Measurements from ENCODE around the gene NXPH2. TPM values are rescaled to one million over a fixed set of nuclear protein-coding genes. Genes with fewer than 3 reads are reported as not detected.
A peak's percentile ranks its signal among the peaks of the same experiment; 100 is the strongest.

The NXPH2 gene
- total RNA-seq, 1 donor from 2014 or later, result 0.12 TPM

- no peak overlapping the region for H3K4me3 ChIP-seq (ENCODE audit: low read depth, low read length)
- DNase-seq (ENCODE audit: low read depth), result no peak
- TF ChIP-seq, protein P1, sequence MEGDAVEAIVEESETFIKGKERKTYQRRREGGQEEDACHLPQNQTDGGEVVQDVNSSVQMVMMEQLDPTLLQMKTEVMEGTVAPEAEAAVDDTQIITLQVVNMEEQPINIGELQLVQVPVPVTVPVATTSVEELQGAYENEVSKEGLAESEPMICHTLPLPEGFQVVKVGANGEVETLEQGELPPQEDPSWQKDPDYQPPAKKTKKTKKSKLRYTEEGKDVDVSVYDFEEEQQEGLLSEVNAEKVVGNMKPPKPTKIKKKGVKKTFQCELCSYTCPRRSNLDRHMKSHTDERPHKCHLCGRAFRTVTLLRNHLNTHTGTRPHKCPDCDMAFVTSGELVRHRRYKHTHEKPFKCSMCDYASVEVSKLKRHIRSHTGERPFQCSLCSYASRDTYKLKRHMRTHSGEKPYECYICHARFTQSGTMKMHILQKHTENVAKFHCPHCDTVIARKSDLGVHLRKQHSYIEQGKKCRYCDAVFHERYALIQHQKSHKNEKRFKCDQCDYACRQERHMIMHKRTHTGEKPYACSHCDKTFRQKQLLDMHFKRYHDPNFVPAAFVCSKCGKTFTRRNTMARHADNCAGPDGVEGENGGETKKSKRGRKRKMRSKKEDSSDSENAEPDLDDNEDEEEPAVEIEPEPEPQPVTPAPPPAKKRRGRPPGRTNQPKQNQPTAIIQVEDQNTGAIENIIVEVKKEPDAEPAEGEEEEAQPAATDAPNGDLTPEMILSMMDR (conservative IDR thresholded peaks at IDR 0.05; ENCODE audit: low read depth, low read length), result no peak
These were observed 55.9 kb downstream of the NXPH2 start for GRCh38 chr2:138724327-138724726.

- TF ChIP-seq, protein P1 (conservative IDR thresholded peaks at IDR 0.05; ENCODE audit: low read depth, low read length), result no peak
- no peak overlapping the region for H3K4me3 ChIP-seq (ENCODE audit: low read depth, low read length)
- no peak for DNase-seq (ENCODE audit: low read depth)
These were observed 56.8 kb downstream of the NXPH2 start for GRCh38 chr2:138723196-138723987.

DNA sequence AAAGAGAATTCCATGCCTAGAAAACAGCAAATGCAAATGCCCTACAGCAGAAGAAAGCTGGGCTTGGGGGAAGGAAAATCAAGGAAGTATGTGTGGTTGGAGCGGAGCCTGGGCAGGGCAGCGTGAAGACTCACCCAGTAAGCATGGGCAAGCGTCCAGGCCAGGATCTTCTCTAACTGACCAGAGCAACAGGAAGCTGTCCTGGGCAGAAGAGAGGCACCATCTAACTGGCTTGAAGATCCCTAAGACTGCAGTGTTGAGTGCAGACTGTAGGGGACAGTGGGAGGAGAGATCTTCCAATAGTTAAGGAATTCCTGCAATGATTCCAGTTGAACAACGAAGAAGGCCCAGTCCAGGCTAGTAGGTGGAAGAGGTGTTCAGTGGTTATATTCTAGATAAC is 57.9 kb downstream of the NXPH2 start:
- TF ChIP-seq, protein P1 (conservative IDR thresholded peaks at IDR 0.05; ENCODE audit: low read depth, low read length), result peak; percentile 23
- no peak for DNase-seq (ENCODE audit: low read depth)
- no peak overlapping the region for H3K4me3 ChIP-seq (ENCODE audit: low read depth, low read length)

GRCh38 chr2:138720035-138720838 is 60.0 kb downstream of the NXPH2 start:
- TF ChIP-seq, protein P1 (conservative IDR thresholded peaks at IDR 0.05; ENCODE audit: low read depth, low read length), result no peak
- no peak overlapping the region for H3K4me3 ChIP-seq (ENCODE audit: low read depth, low read length)
- DNase-seq (ENCODE audit: low read depth), result no peak

DNA sequence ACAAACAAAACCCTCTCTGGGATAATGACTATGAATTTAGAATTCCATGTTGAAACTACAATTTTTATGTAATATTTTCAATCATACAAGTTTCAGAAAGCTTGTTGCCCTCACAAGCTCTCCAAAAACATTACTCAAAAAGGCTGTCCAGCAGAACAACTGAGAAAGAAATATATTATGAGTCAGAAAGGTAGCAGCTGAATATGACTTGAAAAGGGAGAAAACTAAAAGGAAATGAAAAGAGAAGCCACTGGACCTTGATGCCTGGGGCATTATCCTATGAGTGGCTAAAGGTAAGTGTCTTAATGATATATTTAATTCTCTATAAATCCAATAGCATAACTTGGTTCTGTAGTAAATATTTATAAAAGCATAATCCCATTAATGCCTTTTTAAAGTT is 61.8 kb downstream of the NXPH2 start:
- TF ChIP-seq, protein P1 (conservative IDR thresholded peaks at IDR 0.05; ENCODE audit: low read depth, low read length), result no peak
- no peak overlapping the region for H3K4me3 ChIP-seq (ENCODE audit: low read depth, low read length)
- no peak for DNase-seq (ENCODE audit: low read depth)

- no peak for DNase-seq (ENCODE audit: low read depth)
- H3K4me3 ChIP-seq (ENCODE audit: low read depth, low read length), result no peak overlapping the region
- TF ChIP-seq, protein P1 (conservative IDR thresholded peaks at IDR 0.05; ENCODE audit: low read depth, low read length), result peak; percentile 58
These were observed 64.0 kb downstream of the NXPH2 start for GRCh38 chr2:138716183-138716582.

Data from epithelial cell of proximal tubule (primary cell).